Measurements from ENCODE around the gene NRDE2. TPM values are rescaled to one million over a fixed set of nuclear protein-coding genes. Genes with fewer than 3 reads are reported as not detected.
A peak's percentile ranks its signal among the peaks of the same experiment; 100 is the strongest.

NRDE2 gene
- total and polyA plus RNA-seq, 2 experiments from 2014 or later = 7.9 to 13.1 TPM

GRCh38 chr14:90278199-90279175, 53.3 kb downstream of the NRDE2 start:
- no peaks in the 10 kb centered on the region for H3K9me3 ChIP-seq (ENCODE audit: low read depth)
- H3K36me3 ChIP-seq = peaks cover 16% of the 10 kb centered on the region
- no peak overlapping the region for H3K27ac ChIP-seq
- H3K4me3 ChIP-seq = no peak overlapping the region
- no peak for TF ChIP-seq CTCF (IDR thresholded peaks at IDR 0.05; ENCODE audit: low read depth, low read length)
- no peaks in the 10 kb centered on the region for H3K4me1 ChIP-seq (ENCODE audit: low read depth)
- no peak for DNase-seq (ENCODE audit: low read depth in 1 of 2, low spot score in 1 of 2)
- H3K27me3 ChIP-seq = no peaks in the 10 kb centered on the region

- TF ChIP-seq CTCF (IDR thresholded peaks at IDR 0.05; ENCODE audit: low read depth, low read length) = no peak
- Histone ChIP-seq H3K27ac (no peak overlapping the region), H3K36me3 (peaks cover 20% of the 10 kb centered on the region), H3K4me3 (no peak overlapping the region), H3K9me3 (ENCODE audit: low read depth) (no peaks in the 10 kb centered on the region), H3K4me1 (ENCODE audit: low read depth) (no peaks in the 10 kb centered on the region), H3K27me3 (no peaks in the 10 kb centered on the region)
- DNase-seq (ENCODE audit: low read depth in 1 of 2, low spot score in 1 of 2) = no peak
Measured at GRCh38 chr14:90277581-90278198, 54.1 kb downstream of the NRDE2 start.

GRCh38 chr14:90276646-90277367, 54.9 kb downstream of the NRDE2 start:
- DNase-seq (ENCODE audit: low read depth in 1 of 2, low spot score in 1 of 2) = peak in 1 of 2 donors; percentile 16
- peaks cover 22% of the 10 kb centered on the region for H3K36me3 ChIP-seq
- no peak for TF ChIP-seq CTCF (IDR thresholded peaks at IDR 0.05; ENCODE audit: low read depth, low read length)

GRCh38 chr14:90275820-90276219, 55.9 kb downstream of the NRDE2 start:
- H3K4me1 ChIP-seq (ENCODE audit: low read depth) = no peaks in the 10 kb centered on the region
- no peak overlapping the region for H3K4me3 ChIP-seq
- peaks cover 26% of the 10 kb centered on the region for H3K36me3 ChIP-seq
- no peaks in the 10 kb centered on the region for H3K9me3 ChIP-seq (ENCODE audit: low read depth)
- H3K27ac ChIP-seq = no peak overlapping the region
- DNase-seq (ENCODE audit: low read depth in 1 of 2, low spot score in 1 of 2) = peak in 1 of 2 donors; percentile 73
- TF ChIP-seq CTCF (IDR thresholded peaks at IDR 0.05; ENCODE audit: low read depth, low read length) = no peak
- no peaks in the 10 kb centered on the region for H3K27me3 ChIP-seq

More at GRCh38 chr14:90276646-90277367, 54.9 kb downstream of the NRDE2 start:
- Histone ChIP-seq H3K27ac (no peak overlapping the region), H3K4me1 (ENCODE audit: low read depth) (no peaks in the 10 kb centered on the region), H3K27me3 (no peaks in the 10 kb centered on the region), H3K4me3 (no peak overlapping the region), H3K9me3 (ENCODE audit: low read depth) (no peaks in the 10 kb centered on the region)

- peaks cover 30% of the 10 kb centered on the region for H3K36me3 ChIP-seq
- no peak overlapping the region for H3K27ac ChIP-seq
- H3K27me3 ChIP-seq = no peaks in the 10 kb centered on the region
Measured at GRCh38 chr14:90275458-90275814, 56.3 kb downstream of the NRDE2 start.

More at GRCh38 chr14:90275458-90275814, 56.3 kb downstream of the NRDE2 start:
- Histone ChIP-seq H3K9me3 (ENCODE audit: low read depth) (no peaks in the 10 kb centered on the region), H3K4me1 (ENCODE audit: low read depth) (no peaks in the 10 kb centered on the region), H3K4me3 (no peak overlapping the region)
- no peak for DNase-seq (ENCODE audit: low read depth in 1 of 2, low spot score in 1 of 2)
- no peak for TF ChIP-seq CTCF (IDR thresholded peaks at IDR 0.05; ENCODE audit: low read depth, low read length)
